22Rv1 (cell line): ENCODE results near the gene DPF3.

Source experiments
- H3K27ac ChIP-seq: fragments of 450-650 bp; 2 replicates; pipeline ENCODE4 v1.5.1; 2017
- ZFX ChIP-seq: fragments of 450-650 bp; IDR thresholded peaks from 2 replicates; pipeline ENCODE4 v1.6.1; 2017; ENCODE audit warnings: antibody characterized with exemption, borderline replicate concordance
- TF ChIP-seq, protein P1 (sequence below): fragments of 450-650 bp; IDR thresholded peaks from 2 replicates; pipeline ENCODE4 v1.5.1; 2017; ENCODE audit warnings: mild to moderate bottlenecking

DPF3 gene

DNA sequence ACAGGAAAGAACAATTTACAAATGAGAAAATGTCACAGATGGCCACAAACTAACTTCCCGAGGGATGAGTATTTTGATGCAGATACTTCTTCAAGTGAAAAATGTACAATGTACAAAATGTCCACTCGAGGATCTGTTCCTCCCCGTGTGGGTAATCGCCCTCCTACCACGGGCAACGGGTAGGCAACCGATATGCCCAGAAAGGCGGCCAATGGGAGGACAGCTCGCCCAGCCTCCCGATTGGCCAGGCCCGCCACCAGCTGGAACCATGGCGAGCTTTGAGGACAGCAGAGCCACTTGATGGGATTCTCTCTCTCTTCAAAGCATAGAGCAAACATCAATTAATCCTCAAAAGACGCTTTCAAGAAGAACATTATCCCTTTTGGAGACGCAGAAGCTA is 42.3 kb downstream of the DPF3 start:
- TF ChIP-seq, protein P1, sequence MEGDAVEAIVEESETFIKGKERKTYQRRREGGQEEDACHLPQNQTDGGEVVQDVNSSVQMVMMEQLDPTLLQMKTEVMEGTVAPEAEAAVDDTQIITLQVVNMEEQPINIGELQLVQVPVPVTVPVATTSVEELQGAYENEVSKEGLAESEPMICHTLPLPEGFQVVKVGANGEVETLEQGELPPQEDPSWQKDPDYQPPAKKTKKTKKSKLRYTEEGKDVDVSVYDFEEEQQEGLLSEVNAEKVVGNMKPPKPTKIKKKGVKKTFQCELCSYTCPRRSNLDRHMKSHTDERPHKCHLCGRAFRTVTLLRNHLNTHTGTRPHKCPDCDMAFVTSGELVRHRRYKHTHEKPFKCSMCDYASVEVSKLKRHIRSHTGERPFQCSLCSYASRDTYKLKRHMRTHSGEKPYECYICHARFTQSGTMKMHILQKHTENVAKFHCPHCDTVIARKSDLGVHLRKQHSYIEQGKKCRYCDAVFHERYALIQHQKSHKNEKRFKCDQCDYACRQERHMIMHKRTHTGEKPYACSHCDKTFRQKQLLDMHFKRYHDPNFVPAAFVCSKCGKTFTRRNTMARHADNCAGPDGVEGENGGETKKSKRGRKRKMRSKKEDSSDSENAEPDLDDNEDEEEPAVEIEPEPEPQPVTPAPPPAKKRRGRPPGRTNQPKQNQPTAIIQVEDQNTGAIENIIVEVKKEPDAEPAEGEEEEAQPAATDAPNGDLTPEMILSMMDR: no peak
- TF ChIP-seq ZFX: no peak
- H3K27ac ChIP-seq: no peak overlapping the region

DNA sequence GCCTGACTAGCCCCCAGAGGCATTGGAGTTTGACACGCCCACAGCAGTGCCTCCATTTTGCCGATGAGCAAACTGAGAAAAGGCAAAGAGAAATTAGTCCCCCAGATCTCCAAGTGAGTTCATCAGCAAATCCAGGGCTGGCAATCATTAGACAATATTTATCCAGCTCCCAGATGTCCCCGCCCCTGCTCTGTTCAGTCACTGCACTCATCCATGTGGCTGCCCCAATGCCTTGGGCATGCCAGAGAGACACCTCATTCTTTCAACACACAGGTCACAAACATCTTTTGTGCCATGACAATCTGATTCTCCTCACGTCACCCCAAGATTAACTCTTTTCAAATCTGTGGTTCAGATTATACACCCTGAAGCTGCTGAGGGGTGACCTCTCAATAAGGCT is 43.5 kb downstream of the DPF3 start:
- TF ChIP-seq, protein P1: no peak
- no peak for TF ChIP-seq ZFX
- no peak overlapping the region for H3K27ac ChIP-seq

DNA sequence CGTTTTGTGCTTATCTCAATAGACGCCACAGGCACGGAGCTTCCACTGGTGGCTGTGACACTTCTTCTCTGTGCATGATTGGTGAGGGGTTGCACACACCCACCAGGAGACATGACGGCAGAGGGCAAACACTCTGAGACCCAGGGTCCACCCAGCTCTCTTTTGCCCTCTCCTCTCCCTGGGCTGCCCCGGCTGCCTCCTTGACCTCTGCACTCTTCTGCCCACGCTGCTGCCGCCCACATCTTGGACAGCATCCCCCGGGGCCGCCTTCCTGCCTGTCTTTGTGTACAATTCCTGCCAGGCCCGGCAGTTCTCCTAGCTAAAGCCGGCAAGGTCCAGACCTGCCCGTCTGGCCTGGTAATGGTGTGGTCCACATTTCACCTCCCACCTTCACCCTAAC is 44.7 kb downstream of the DPF3 start:
- H3K27ac ChIP-seq: no peak overlapping the region
- TF ChIP-seq, protein P1: no peak
- TF ChIP-seq ZFX: no peak

DNA sequence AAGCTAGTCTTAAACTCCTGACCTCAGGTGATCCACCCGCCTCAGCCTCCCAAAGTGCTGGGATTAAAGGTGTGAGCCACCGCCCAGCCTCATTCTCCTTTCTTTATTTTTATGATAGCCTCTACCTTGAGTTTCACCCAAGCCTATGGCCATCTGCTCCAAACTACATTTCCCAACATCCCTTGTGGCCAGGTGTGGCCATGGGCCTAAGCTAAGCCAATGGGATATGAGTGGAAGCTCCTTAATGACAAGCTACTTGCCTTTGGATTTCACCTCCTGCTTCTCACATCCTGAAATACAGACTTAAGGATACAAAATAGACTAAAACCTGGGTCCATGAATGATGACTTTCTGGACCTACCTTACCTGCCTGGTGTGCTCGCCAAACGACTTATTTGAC is 46.2 kb downstream of the DPF3 start:
- TF ChIP-seq, protein P1: no peak
- no peak for TF ChIP-seq ZFX
- no peak overlapping the region for H3K27ac ChIP-seq

DNA sequence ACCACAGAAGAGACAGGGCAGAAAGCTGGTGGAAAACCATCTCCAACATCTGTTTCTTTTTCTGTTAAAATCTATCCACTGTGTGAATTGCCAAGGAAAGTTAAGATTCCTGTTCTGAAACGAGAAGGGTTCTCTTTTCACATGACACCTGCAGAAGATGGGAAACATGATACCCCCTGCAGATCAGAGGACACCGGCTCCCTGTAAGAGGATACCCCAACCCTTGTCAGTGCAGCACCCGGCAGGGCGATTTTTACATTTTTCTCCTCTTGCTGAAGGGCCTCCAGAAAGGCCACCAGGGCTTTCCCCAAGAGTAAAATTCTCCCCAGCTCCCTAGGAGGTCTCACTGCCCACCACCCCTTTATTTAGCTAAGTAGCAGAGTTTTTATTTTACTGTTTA is 48.2 kb downstream of the DPF3 start:
- TF ChIP-seq, protein P1: no peak
- no peak for TF ChIP-seq ZFX
- no peak overlapping the region for H3K27ac ChIP-seq

DNA sequence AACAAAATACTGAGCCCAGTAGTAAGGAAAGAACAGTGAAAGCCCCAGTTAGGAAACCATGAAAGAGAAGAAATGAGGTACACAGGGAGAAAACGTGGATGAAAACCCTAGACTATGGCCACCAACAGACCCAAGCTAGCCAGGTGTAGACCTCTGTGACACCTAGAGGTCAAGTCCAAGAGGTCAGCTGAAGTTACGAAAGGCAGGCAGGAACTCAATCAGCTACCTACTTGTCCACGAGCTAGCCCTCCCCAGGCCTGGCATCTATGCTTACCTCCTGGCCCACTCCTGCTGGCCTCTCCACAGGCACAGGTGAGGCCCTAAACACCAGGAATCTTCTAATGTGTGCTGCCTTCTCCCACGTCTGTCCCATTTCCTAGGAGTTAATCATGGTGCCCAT is 48.7 kb downstream of the DPF3 start:
- no peak overlapping the region for H3K27ac ChIP-seq
- TF ChIP-seq, protein P1: no peak
- no peak for TF ChIP-seq ZFX

DNA sequence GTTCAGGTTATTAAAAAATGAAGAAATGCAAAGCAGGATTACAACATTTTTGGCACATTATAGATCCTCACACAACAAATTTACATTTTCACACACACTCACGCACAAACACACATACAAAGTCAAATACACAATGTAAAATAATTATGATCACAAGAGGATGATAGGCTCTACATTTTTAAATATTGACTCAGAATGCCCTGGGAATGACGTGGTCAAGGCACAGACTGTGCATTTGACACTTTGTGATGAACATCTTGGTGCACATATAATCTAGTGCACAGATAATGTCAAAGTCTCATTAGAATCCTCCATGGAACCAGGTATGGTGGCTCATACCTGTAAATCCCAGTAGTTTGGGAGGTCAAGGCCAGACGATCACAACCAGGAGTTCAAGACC is 49.4 kb downstream of the DPF3 start:
- no peak overlapping the region for H3K27ac ChIP-seq
- TF ChIP-seq ZFX: no peak
- TF ChIP-seq, protein P1: no peak
